ENCODE measurements around the gene DDIT4. TPM values are rescaled to one million over a fixed set of nuclear protein-coding genes. Genes with fewer than 3 reads are reported as not detected.
A peak's percentile ranks its signal among the peaks of the same experiment; 100 is the strongest.
"Not testable (repeated sequence)": the region's sequence is repeated elsewhere in the genome, so short reads cannot be mapped to it uniquely, and the experiment has no call there.

DDIT4 gene
- total RNA-seq, 1 donor from 2014 or later, result 232 TPM

DNA sequence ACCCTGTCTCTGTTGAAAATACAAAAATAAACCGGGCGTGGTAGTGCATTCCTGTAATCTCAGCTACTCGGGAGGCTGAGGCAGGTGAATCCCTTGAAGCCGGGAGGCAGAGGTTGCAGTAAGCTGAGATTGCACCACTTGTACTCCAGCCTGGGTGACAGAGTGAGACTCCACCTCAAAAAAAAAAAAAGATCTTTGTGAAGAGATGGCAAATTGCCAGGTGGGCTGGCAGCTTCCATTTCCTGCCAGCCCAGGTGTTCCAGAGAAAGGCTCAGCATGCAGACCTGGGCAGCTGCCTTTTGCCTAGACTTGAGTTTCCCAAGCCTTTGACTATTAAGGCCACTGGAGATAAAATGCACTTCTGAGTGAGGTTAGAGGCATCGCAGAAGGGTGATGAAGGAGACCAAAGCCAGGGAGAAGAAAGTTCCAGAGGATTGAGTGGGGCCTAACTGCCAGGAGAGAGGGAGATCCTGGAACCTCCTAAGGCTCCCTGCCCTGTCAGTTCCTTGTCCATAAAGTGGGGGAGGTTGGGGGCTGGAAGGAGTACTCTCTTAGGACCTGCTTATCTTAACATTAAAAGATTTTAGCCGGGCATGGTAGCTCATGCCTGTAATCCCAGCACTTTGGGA, 10.0 kb upstream of the DDIT4 start:
- ATAC-seq (no peak), DNase-seq (ENCODE audit: low spot score) (no peak)
- intact Hi-C loops (cut with DNase I), result no loop called here

DNA sequence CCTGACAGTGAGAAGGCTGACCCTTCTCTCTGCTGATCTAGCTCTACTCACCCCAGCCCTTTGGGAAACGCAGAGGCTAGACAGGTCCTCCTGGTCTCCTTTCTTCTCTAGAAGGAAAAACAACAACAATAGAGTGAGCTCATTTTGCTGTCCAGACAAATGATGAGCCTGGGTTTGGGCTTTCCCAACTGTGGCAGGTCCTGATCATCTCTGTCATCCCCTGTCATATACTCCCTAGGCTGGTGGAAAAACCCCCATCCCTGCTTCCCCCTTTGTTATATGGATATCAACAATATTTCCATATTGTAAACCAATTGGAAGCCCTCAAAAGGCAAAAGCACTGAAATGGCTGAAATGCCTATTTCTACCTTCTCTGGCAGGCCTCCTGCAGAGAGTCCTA, 9.2 kb upstream of the DDIT4 start:
- intact Hi-C loops (cut with DNase I), result no loop called here
- no peak for ATAC-seq
- DNase-seq (ENCODE audit: low spot score), result no peak

DNA sequence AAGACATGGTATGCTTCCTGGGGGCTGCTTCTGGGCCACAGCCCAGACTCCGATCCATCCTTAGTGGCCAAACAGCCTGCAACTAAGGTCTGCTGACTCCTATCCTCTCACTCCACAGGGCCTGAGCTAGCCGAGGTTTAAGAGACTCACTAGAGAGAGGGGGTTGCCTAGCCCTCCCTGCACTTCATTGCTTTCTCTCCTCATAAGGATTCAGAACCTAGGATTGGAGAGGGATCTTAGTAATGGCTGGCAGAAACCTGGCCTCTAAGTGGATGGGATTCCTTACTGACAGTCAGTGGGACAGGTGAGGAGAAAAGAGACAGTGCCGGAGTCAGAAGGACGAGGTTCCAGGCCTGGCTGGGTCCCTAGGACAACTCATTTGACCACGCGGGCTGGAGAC, 8.2 kb upstream of the DDIT4 start:
- ATAC-seq, result no peak
- no peak for DNase-seq (ENCODE audit: low spot score)
- intact Hi-C loops (cut with DNase I), result no loop called here

DNA sequence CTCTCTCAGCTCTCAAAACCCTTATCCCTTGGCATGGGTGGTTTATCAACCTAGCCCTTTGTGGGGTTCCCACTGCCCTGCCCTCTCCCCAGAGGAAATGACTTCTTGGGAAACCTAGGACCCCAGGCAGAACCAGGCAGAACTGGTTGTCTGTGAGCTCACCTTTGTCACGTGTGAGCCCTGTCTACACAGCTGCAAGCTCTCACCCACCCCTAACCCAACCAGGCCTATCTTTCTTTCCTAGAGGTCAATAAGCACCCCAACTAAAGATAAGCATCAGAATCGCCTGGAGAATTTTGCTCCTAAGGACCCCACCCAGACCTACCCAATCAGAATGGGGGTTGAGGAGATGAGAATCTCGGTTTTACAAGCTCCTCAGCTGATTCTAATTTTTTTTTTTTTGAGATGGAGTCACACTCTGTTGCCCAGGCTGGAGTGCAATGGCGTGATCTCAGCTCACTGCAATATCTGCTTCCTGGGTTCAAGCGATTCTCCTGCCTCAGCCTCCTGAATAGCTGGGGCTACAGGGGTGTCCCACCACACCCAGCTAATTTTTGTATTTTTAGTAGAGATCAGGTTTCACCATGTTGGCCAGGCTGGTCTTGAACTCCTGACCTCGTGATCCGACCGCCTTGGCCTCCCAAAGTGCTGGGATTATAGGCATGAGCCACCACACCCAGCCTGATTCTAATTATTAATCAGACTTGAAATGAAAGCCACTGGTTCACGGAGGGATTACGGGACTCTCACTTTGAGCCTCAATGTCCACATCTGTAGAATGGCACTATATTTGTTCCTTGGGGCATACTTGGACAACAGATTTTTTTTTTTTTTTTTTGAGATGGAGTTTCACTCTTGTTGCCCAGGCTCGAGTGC, 7.5 kb upstream of the DDIT4 start:
- intact Hi-C loops (cut with DNase I), result no loop called here
- DNase-seq (ENCODE audit: low spot score) (no peak), ATAC-seq (no peak)

DNA sequence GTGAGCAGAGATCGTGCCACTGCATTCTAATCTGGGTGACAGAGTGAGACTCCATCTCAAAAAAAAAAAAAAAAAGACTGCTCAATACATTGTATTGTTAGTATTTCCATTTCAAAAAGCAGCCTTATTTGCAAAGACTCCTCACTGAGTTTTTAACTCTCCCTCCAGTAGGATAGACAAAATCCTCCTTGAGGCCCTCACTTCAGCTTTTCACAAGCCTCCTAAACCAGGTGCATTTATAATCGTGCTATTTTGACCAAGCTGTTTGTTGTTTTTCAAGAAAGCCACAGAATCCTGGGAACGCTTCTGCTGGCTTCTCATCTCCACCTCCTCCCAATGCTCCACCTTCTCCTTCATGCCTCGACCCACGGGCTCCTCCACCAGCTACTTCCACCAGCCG, 6.3 kb upstream of the DDIT4 start:
- peak; percentile 11 for ATAC-seq
- no peak for DNase-seq (ENCODE audit: low spot score)
- intact Hi-C loops (cut with DNase I), result no loop called here

DNA sequence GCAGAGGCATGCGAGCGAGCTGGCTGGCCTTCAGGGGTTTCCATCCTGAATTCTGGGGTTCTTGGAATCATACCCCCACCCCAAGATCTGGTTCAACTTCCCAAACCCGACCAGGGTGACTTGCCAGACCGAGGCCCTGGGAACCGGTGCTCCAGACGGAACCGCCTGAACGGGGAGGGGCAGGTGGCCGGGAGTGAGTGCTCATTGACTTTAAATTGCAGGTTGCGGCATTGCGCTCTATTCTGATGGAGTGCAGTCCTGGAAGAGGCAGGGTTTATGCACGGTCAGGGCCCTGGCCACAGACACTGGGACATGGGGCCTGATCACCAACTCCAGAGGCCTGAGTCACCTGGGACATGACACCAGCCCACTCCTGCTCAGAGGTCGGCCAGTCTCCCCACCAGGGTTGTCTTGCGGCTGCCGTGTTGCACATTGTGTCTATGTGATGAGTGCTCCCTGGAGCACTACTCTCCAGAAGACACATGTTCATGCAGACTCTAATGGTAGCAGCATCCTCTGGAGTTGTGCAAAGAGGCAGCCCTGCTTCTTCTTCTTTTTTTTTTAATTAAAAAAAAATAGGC, 5.8 kb upstream of the DDIT4 start:
- intact Hi-C loops (cut with DNase I), result no loop called here
- DNase-seq (ENCODE audit: low spot score) (no peak), ATAC-seq (no peak)

DNA sequence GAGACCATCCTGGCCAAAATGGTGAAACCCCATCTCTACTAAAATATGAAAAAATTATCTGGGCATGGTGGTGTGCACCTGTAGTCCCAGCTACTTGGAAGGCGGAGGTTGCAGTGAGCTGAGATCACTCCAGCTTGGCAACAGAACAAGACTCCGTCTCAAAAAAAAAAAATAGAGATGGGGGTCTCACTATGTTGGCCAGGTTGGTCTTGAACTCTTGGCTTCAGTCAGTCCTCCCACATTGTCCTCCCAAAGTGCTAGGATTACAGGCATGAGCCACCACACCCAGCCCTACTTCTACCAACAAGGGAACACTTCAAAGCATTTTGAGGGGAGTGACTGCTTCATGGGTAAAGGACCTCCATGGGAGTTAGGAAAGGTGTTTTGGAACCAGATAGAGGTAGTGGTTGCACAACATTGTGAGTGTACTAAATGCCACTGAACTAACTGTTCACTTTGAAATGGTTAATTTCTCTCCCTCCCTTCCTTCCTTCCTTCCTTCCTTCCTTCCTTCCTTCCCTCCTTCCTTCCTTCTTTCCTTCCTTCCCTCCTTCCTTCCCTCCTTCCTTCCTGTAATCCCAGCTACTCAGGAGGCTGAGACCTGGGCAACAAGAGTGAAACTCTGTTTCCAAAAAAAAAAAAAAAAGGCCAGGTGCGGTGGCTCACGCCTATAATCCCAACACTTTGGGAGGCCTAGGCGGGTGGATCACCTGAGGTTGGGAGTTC, 5.1 kb upstream of the DDIT4 start:
- ATAC-seq; DNase-seq (ENCODE audit: low spot score); intact Hi-C loops (cut with DNase I): not testable (repeated sequence)

DNA sequence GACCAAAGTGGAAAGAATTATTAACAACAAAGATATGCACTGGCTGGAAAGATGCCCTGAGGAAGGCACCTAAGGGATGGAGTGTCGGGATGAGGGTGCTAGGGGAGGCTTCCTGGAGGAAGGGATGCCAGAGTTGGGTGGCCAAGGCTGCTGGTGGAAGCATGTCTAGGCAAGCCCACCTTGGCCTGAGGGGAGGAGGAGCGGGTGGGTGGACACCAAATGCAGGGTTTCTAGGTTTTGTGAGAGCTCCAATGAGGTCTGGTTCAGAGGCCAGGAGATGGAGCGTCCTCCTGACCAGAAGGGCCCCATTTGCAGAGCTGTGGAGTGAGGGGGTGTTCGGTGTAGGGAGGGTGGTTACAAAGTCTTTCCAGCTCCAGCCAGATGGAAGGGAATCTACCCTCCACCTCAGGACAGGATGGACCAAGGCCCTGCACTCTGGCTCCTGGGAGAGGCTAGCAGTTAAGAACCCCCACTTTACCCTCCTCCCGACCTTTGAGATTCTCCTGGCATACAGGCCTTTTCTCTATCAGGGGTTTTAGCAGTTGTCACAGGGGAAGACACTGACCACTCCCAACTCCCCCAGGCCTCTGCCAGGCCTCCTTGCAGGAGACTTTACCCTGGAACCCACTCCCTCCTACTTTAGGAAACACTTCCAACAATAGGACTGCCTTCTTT, 3.0 kb upstream of the DDIT4 start:
- ATAC-seq, result no peak

DNA sequence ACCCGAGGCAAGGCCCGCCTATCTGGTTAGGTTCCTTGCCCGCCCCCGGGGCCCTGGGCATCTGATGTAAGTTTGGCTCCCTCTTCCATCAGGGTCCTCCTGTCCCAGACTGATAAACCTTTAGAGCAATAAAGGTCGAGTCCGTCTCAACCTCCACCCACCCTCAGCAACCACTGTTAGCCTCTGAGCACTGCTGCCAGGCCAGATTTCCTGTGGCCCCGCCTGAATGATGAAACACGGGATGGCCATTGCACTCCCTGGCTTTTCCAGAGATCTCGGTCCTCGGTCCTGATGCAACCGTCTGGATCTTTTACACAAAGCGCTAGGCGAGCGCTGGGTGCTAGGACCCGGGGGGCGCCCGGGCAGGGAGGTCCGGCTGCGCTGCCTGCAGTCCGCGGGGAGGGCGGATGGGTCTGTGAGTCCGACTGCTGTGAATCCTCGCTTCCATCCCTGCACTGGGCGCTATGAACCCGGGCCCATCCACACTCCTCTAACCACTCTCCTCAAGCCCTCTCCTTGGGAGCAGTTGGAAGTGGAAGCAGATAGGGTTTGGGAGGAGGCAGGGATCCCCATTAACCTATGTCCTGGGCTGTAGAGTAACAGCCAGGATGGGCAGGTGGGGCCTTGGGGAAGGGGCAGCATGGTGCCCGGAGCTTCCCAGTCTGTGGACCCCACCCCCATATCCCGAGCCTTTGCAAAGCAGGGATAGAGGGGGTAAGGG, 875 bp upstream of the DDIT4 start:
- ATAC-seq (peak; percentile 72), DNase-seq (ENCODE audit: low spot score) (peak; percentile 93)
- intact Hi-C loops (cut with DNase I), result no loop called here

More for the DNA sequence above, 3.0 kb upstream of the DDIT4 start:
- no peak for DNase-seq (ENCODE audit: low spot score)
- intact Hi-C loops (cut with DNase I), result no loop called here

DNA sequence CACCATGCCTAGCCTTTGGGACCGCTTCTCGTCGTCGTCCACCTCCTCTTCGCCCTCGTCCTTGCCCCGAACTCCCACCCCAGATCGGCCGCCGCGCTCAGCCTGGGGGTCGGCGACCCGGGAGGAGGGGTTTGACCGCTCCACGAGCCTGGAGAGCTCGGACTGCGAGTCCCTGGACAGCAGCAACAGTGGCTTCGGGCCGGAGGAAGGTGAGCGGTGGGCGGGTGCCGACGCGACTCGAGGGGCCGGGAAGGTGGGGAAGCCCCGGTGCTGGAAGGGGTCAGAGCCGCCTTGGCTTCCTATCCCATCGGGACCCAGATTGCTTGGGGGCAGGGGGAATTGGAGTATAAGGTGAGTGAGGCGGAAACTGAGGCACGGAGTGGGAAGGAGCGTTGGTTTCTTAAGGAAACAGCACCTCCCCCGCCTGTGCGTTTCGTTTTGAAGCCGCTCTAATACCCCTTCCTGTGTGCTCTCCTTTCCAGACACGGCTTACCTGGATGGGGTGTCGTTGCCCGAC, 547 bp downstream of the DDIT4 start:
- intact Hi-C loops (cut with DNase I), result no loop called here
- peak; percentile 0 for ATAC-seq
- DNase-seq (ENCODE audit: low spot score), result peak; percentile 75

DNA sequence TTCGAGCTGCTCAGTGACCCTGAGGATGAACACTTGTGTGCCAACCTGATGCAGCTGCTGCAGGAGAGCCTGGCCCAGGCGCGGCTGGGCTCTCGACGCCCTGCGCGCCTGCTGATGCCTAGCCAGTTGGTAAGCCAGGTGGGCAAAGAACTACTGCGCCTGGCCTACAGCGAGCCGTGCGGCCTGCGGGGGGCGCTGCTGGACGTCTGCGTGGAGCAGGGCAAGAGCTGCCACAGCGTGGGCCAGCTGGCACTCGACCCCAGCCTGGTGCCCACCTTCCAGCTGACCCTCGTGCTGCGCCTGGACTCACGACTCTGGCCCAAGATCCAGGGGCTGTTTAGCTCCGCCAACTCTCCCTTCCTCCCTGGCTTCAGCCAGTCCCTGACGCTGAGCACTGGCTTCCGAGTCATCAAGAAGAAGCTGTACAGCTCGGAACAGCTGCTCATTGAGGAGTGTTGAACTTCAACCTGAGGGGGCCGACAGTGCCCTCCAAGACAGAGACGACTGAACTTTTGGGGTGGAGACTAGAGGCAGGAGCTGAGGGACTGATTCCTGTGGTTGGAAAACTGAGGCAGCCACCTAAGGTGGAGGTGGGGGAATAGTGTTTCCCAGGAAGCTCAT, 1.1 kb downstream of the DDIT4 start:
- ATAC-seq, result peak; percentile 37
- intact Hi-C loops (cut with DNase I), result loop anchor here (1.0 kb wide), 1 partner anchor 53 kb away; no protein-coding TSS in a partner anchor
- DNase-seq (ENCODE audit: low spot score), result peak; percentile 89

DNA sequence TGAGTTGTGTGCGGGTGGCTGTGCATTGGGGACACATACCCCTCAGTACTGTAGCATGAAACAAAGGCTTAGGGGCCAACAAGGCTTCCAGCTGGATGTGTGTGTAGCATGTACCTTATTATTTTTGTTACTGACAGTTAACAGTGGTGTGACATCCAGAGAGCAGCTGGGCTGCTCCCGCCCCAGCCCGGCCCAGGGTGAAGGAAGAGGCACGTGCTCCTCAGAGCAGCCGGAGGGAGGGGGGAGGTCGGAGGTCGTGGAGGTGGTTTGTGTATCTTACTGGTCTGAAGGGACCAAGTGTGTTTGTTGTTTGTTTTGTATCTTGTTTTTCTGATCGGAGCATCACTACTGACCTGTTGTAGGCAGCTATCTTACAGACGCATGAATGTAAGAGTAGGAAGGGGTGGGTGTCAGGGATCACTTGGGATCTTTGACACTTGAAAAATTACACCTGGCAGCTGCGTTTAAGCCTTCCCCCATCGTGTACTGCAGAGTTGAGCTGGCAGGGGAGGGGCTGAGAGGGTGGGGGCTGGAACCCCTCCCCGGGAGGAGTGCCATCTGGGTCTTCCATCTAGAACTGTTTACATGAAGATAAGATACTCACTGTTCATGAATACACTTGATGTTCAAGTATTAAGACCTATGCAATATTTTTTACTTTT, 1.8 kb downstream of the DDIT4 start:
- DNase-seq (ENCODE audit: low spot score) (no peak), ATAC-seq (no peak)
- intact Hi-C loops (cut with DNase I), result loop anchor here (1.0 kb wide), 1 partner anchor 53 kb away; no protein-coding TSS in a partner anchor

DNA sequence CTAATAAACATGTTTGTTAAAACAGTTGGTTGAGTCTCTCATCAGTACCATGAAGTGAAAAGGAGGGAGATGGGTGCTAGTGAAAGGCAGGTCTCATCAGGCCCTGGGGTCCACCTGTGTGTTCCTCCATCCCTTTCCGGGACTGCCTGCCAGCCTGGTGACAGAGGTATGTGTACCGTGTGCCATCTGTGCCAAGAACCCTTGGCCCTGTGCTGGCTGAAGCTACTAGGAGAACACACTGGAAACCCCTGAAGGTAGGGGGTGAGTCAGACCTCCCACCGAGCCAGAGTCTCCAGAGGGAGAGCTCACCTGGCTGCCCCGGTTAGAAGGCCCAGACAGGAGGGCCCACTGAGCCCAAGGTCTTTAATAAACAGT, 2.3 kb downstream of the DDIT4 start:
- ATAC-seq (no peak), DNase-seq (ENCODE audit: low spot score) (no peak)
- intact Hi-C loops (cut with DNase I), result no loop called here

DNA sequence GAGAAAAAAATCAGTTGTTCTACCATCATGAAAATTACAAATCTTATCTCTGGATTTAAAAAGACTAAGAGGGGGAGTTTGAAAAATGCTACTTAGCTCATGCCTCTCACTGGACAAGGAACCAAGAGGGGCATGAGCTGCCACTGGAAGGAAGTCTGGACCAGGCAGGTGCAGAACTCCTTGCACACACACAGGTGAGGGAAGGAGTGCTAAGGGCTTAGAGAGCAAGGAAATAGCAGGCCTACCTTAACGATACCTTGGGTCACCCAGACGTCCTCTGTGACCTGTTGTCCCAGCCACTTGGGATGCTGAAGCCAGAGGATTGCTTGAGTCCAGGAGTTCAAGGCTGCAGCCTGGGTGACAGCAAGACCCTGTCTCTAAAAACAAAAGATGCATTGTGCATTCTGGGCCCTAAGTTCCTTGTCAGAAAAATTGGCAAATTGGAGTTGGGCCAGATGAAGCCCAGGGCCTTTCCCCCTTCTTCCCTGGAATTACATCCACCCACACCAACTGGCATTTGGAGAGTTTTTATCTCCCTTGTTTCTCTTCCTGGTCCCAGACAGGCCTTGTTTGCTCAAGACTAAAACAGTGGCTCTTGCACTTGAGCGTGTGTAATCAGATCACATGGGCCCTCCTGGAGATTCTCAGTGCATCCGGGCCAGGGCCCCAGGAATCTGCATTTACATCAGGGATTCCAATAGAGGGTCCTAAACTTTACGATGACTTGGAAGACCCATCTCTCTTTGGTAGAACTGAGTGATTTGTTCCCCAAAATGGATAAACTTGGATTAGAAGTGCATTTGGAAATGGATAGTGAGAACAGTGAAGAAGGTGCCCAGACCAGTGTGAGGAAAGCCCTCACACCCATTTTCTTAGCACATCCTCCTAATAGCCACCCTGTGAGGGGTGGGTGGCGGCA, 3.0 kb downstream of the DDIT4 start:
- intact Hi-C loops (cut with DNase I), result no loop called here
- no peak for DNase-seq (ENCODE audit: low spot score)
- ATAC-seq, result no peak

DNA sequence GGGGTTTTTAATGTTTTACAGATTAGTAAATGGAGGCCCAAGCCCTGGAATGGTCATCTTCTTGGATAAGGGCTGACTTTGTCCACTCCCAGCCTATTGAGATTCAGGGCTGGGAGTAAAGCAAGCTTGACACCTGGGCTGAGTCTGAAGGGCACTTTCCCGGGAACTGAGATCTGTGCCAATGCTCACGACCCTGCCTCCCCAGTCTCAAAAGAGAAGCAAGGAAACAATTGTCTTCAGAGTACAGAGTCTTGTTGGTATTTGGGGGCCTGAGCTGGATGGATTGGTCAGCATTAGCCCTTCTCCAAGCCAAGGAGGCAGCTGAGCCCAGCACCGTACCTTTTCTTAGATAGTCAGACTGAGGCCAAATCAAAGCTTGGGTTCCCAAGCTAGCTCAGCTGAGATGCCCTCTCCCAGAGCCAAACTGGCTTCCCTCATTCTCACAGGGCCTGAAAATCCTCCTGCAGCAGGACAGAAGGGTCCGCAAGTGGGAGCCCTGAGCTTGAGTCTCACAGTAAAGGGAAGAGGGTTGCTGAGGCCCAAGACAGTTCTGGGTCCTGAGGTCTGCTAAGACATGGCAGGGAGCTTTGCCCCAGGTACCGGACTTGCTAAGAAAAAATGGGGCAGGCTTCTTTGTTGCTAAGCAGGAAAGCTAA, 3.7 kb downstream of the DDIT4 start:
- DNase-seq (ENCODE audit: low spot score), result no peak
- no peak for ATAC-seq
- intact Hi-C loops (cut with DNase I), result no loop called here
